ENCODE data around the gene TEDC1.
A peak's percentile ranks its signal among the peaks of the same experiment; 100 is the strongest.

Gene TEDC1

DNA sequence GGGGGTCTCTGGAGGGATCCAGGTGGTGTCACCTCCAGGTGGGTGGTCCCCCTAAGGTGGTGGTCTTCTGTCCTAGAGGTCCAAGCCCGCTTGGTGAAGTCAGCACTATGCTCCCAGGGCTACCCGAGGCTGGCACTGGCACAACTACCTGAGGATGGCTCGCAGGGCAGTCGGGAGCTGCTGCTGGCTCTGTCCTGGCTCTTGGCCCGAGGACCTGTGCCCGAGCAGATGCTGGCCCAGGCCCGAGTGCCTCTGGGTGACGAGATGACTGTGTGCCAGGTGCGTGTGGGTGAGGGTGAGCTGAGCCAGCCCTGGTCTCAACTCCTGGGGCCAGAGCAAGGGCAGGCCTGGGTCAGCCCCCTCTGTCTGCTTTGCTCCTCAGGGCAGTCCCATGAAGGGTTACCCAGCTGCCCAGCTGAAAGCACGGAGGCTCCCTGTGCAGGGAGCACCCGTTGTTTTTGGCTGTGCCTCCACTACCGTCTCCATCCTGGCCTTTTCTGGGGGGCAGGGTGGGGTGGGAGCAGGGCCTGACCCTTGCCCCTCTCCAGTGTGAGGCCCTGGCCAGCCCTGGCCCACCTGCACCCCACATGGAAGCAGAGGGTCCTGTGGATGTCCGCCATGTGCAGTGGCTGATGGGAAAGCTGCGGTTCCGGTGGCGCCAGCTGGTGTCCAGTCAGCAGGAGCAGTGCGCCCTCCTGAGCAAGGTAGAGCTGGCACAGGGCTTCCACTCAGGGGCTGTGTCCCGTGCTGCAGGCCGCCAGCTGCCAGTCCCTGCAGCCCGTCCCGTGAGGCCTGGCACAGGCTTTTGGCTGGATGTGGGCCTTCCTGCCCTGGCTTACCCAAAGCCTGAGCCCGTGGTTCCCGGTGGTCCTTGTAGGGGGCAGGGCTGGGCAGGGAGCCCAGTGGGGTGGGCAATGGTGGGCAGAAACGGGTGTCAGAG, 1.3 kb downstream of the TEDC1 start (continued):
- TF ChIP-seq, protein P1, sequence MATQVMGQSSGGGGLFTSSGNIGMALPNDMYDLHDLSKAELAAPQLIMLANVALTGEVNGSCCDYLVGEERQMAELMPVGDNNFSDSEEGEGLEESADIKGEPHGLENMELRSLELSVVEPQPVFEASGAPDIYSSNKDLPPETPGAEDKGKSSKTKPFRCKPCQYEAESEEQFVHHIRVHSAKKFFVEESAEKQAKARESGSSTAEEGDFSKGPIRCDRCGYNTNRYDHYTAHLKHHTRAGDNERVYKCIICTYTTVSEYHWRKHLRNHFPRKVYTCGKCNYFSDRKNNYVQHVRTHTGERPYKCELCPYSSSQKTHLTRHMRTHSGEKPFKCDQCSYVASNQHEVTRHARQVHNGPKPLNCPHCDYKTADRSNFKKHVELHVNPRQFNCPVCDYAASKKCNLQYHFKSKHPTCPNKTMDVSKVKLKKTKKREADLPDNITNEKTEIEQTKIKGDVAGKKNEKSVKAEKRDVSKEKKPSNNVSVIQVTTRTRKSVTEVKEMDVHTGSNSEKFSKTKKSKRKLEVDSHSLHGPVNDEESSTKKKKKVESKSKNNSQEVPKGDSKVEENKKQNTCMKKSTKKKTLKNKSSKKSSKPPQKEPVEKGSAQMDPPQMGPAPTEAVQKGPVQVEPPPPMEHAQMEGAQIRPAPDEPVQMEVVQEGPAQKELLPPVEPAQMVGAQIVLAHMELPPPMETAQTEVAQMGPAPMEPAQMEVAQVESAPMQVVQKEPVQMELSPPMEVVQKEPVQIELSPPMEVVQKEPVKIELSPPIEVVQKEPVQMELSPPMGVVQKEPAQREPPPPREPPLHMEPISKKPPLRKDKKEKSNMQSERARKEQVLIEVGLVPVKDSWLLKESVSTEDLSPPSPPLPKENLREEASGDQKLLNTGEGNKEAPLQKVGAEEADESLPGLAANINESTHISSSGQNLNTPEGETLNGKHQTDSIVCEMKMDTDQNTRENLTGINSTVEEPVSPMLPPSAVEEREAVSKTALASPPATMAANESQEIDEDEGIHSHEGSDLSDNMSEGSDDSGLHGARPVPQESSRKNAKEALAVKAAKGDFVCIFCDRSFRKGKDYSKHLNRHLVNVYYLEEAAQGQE (tag by site-specific recombination; IDR thresholded peaks at IDR 0.05): no peak
- no peak for TF ChIP-seq ZNF354C (tag by site-specific recombination; IDR thresholded peaks at IDR 0.05; ENCODE audit: borderline replicate concordance, low read depth)

DNA sequence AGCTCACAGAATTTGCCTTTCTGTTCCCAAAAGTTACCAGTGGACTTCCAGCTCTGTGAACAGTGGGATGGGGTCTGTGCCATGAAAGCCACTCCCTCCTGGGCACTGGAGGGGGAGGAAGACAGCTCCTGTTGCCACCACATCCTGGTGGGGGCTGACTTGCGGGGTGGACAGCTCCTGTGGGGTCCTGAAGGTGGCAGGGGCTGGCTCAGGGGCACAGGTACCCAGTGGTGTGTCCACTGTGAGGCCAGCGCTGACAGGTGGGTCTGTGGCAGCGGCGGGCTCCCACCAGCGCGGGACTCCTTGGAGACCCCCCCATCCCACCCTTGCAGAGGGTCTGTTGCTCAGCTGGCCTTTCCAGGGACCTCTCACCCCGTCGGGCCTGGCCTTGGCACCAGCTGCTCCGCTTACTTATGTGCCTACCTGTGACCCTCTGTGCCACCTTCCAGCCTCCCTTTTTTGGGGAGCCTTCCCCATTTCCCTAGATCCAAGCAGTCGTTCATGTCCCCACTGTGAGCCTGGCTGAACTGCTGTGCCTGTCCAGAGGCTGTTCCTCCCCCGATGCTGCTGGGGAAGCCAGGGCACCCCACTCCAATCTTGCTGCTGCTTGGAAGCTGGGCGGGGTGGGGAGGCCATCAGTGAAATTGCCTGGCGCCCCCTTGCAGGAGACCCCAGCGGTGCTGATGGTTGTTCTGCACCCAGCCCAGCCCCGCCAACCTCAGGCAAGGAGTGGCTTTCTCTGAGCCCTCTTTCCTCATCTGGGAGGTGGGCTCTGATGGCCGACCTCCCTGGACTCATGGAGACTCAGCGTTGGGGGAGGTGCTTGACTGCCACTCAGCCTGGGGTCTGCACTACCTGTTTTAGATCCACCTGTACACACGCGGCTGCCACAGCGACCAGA, 2.2 kb downstream of the TEDC1 start:
- Histone ChIP-seq H3K36me3 (ENCODE audit: control insufficient read depth in 2 of 2, insufficient read depth in 1 of 2, low read length in 2 of 2) (peaks cover 0 to 24% of the 10 kb centered on the region in 2 experiments; a peak in 1 of 3 replicates), H3K4me1 (ENCODE audit: control insufficient read depth, insufficient read depth, low read length) (peaks cover 5% of the 10 kb centered on the region), H3K9me3 (ENCODE audit: control insufficient read depth, insufficient read depth, low read depth, low read length) (no peaks in the 10 kb centered on the region), H3K4me3 (ENCODE audit: low read depth, low read length) (no peak overlapping the region), H3K27ac (ENCODE audit: extremely low read depth, low read depth, low read length) (no peak overlapping the region)
- CTCF ChIA-PET: interaction anchor here (0.8 to 5.0 kb wide), 2 partner anchors 12 to 17 kb away, joined by 3 to 83 read pairs; no protein-coding TSS in a partner anchor
- POLR2A ChIA-PET: interaction anchor here (0.7 to 1.4 kb wide), 2 partner anchors 15 to 19 kb away, joined by 3 read pairs; no protein-coding TSS in a partner anchor
- TF ChIP-seq ZBTB20 (tag by site-specific recombination; IDR thresholded peaks at IDR 0.05) (no peak), ZNF707 (tag by site-specific recombination; IDR thresholded peaks at IDR 0.05) (no peak), ZFHX2 (tag by site-specific recombination; conservative IDR thresholded peaks at IDR 0.05) (no peak), ZNF157 (tag by site-specific recombination; IDR thresholded peaks at IDR 0.05) (no peak), ZBTB7A (tag by site-specific recombination; IDR thresholded peaks at IDR 0.05; ENCODE audit: low read depth) (no peak)
- TF ChIP-seq, protein P2, sequence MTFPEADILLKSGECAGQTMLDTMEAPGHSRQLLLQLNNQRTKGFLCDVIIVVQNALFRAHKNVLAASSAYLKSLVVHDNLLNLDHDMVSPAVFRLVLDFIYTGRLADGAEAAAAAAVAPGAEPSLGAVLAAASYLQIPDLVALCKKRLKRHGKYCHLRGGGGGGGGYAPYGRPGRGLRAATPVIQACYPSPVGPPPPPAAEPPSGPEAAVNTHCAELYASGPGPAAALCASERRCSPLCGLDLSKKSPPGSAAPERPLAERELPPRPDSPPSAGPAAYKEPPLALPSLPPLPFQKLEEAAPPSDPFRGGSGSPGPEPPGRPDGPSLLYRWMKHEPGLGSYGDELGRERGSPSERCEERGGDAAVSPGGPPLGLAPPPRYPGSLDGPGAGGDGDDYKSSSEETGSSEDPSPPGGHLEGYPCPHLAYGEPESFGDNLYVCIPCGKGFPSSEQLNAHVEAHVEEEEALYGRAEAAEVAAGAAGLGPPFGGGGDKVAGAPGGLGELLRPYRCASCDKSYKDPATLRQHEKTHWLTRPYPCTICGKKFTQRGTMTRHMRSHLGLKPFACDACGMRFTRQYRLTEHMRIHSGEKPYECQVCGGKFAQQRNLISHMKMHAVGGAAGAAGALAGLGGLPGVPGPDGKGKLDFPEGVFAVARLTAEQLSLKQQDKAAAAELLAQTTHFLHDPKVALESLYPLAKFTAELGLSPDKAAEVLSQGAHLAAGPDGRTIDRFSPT (tag by site-specific recombination; IDR thresholded peaks at IDR 0.05): 0 out of 2 replicates have a peak, but pooled peaks have one; percentile 0

DNA sequence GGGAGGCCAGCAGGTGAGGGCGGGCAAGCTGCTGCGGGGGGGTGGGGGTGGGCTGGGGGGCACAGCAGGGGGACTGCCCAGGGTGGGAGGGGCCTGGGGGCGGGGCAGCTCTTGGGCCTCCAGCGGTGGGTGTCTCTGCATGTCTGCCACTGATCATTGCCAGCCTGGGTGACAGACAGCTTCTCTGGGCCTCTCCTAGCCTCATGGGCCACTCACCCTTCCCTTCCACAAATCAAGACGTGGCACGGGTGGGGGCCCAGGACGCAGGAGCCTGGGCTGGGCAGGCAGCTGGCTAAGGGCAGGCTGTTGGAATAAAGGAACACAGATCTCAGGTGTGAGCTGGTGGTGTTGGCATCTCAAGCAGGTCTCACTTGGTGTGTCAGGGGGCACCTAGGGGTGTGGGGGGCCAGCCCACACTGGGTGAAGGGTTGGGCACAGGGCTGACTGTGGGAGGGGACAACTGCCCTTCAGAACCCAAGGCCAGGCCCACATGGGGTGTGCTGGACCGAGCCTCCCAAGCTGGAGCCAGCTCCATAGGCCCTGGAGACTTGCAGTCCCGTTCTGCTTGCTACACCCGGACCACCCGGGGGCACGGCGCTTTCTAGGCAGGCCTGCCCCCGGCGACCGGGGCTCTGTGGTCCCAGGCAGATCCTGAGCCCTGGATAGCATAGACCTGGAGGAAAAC, 3.0 kb downstream of the TEDC1 start:
- Histone ChIP-seq H3K4me3 (ENCODE audit: low read depth, low read length) (no peak overlapping the region), H3K9me3 (ENCODE audit: control insufficient read depth, insufficient read depth, low read depth, low read length) (no peaks in the 10 kb centered on the region), H3K4me1 (ENCODE audit: control insufficient read depth, insufficient read depth, low read length) (peaks cover 4% of the 10 kb centered on the region), H3K27ac (ENCODE audit: extremely low read depth, low read depth, low read length) (no peak overlapping the region), H3K36me3 (ENCODE audit: control insufficient read depth in 2 of 2, insufficient read depth in 1 of 2, low read length in 2 of 2) (peaks cover 0 to 24% of the 10 kb centered on the region in 2 experiments; a peak in 1 of 3 replicates)
- ChIA-PET CTCF (no interaction called here), POLR2A (interaction anchor here (0.7 kb wide), 1 partner anchor 20 kb away, joined by 3 read pairs; no protein-coding TSS in a partner anchor)
- TF ChIP-seq GLIS2 (tag by site-specific recombination; IDR thresholded peaks at IDR 0.05) (peak; percentile 50; the same call in 1 of the 2 replicates), ZNF10 (tag by site-specific recombination; IDR thresholded peaks at IDR 0.05) (peak; percentile 90), REPIN1 (tag by site-specific recombination; IDR thresholded peaks at IDR 0.05; ENCODE audit: low read depth) (no peak)
- TF ChIP-seq, protein P2 (tag by site-specific recombination; IDR thresholded peaks at IDR 0.05): peak; percentile 34; the same call in 1 of the 2 replicates
